ENCODE data around the gene FBXL7.

- TF ChIP-seq POLR2AphosphoS5 (IDR thresholded peaks at IDR 0.05; ENCODE audit: control insufficient read depth, insufficient read depth, low read depth, low read length) (no peak), CTCF (IDR thresholded peaks at IDR 0.05 in 2 of 3, conservative IDR thresholded peaks at IDR 0.05 in 1 of 3; ENCODE audit: insufficient read depth in 2 of 3, low read depth in 1 of 3, low read length in 3 of 3) (no peak), MAX (CRISPR knock-in tag; IDR thresholded peaks at IDR 0.05) (no peak), CREB3 (tag; conservative IDR thresholded peaks at IDR 0.05; ENCODE audit: low read depth) (no peak), SNRNP70 (optimal IDR thresholded peaks at IDR 0.05; ENCODE audit: low read depth, low read length) (no peak), REST (IDR thresholded peaks at IDR 0.05; ENCODE audit: borderline replicate concordance) (no peak), REST (CRISPR knock-in tag; IDR thresholded peaks at IDR 0.05; ENCODE audit: low read depth) (no peak), MYC (IDR thresholded peaks at IDR 0.05; ENCODE audit: low read depth, low read length) (no peak), MYC (CRISPR knock-in tag; IDR thresholded peaks at IDR 0.05; ENCODE audit: borderline replicate concordance, low read depth) (no peak), ZFP36 (IDR thresholded peaks at IDR 0.05; ENCODE audit: low read depth, low read length, partially characterized antibody) (no peak), PHF8 (IDR thresholded peaks at IDR 0.05; ENCODE audit: borderline replicate concordance, low read length) (no peak), GABPA (tag; conservative IDR thresholded peaks at IDR 0.05; ENCODE audit: low read depth) (no peak), MXD1 (CRISPR knock-in tag; IDR thresholded peaks at IDR 0.05; ENCODE audit: borderline replicate concordance, poor library complexity, severe bottlenecking) (no peak), POLR2A (conservative IDR thresholded peaks at IDR 0.05) (no peak)
Measured at GRCh38 chr5:15819617-15820016, 319.6 kb downstream of the FBXL7 start.

Measured in K562 (cell line).